Cardiac muscle cell (in vitro differentiated cells and primary cell): ENCODE results near the gene TSPAN6. TPM values are rescaled to one million over a fixed set of nuclear protein-coding genes. Genes with fewer than 3 reads are reported as not detected.

Experiments
- DNase-seq, 2 donors: peaks; one replicate each; pipeline versions ENCODE4 v3.0.0 to v3.0.0-alpha.2; 2010 to 2017; ENCODE audit warnings: low read depth in 1 of 2, low spot score in 1 of 2
- H3K27ac ChIP-seq: fragments of 200-600 bp; sonication (generic); 2 replicates; pipeline ENCODE4 v1.5.1; 2016
- H3K27me3 ChIP-seq: fragments of 200-600 bp; sonication (generic); 2 replicates; pipeline ENCODE4 v1.6.0; 2016; ENCODE audit warnings: control low read depth
- H3K36me3 ChIP-seq: fragments of 200-600 bp; sonication (generic); 2 replicates; pipeline ENCODE4 v1.5.1; 2016; ENCODE audit warnings: control low read depth
- H3K4me1 ChIP-seq: fragments of 200-600 bp; sonication (generic); 2 replicates; pipeline ENCODE4 v1.8.1; 2017; ENCODE audit warnings: low read depth, mild to moderate bottlenecking, mixed run types
- H3K4me3 ChIP-seq: fragments of 200-600 bp; sonication (generic); 2 replicates; pipeline ENCODE4 v1.5.1; 2016; ENCODE audit warnings: mild to moderate bottlenecking
- H3K9me3 ChIP-seq: fragments of 200-600 bp; sonication (generic); 2 replicates; pipeline ENCODE4 v1.5.1; 2017; ENCODE audit warnings: low read depth, mild to moderate bottlenecking, control low read depth
- CTCF ChIP-seq: IDR thresholded peaks from 2 replicates; pipeline ENCODE4 v1.5.1; 2012; ENCODE audit warnings: low read depth, mild to moderate bottlenecking, low read length
- polyA plus RNA-seq: library from polyadenylated mRNA; unstranded; fragments of >200 nt; fragmentation: Nextera tagmentation; extraction: Ambion mirVana; gene quantifications from 2 replicates; pipeline ENCODE4 v1.2.1, GENCODE V29; 2016
- total RNA-seq: library from RNA; depleted of rRNA; stranded (reverse); fragments of >200 nt; gene quantifications from 2 replicates; pipeline ENCODE4 v1.2.3, GENCODE V29; 2016

Gene TSPAN6
- total and polyA plus RNA-seq, 2 experiments from 2014 or later, result 57.8 to 196 TPM

GRCh38 chrX:100609591-100609990 is 27.0 kb downstream of the TSPAN6 start:
- Histone ChIP-seq H3K9me3 (no peaks in the 10 kb centered on the region), H3K4me3 (no peak overlapping the region), H3K4me1 (peaks cover 8% of the 10 kb centered on the region), H3K27me3 (no peaks in the 10 kb centered on the region), H3K27ac (no peak overlapping the region), H3K36me3 (no peaks in the 10 kb centered on the region)
- DNase-seq, result no peak
- TF ChIP-seq CTCF, result no peak

GRCh38 chrX:100606753-100607152 is 29.9 kb downstream of the TSPAN6 start:
- no peak for DNase-seq
- TF ChIP-seq CTCF, result no peak
- peaks cover 8% of the 10 kb centered on the region for H3K4me1 ChIP-seq
- no peaks in the 10 kb centered on the region for H3K9me3 ChIP-seq
- H3K27me3 ChIP-seq, result no peaks in the 10 kb centered on the region
- no peak overlapping the region for H3K27ac ChIP-seq
- no peak overlapping the region for H3K4me3 ChIP-seq
- H3K36me3 ChIP-seq, result no peaks in the 10 kb centered on the region

GRCh38 chrX:100600758-100601157 is 35.8 kb downstream of the TSPAN6 start:
- Histone ChIP-seq H3K4me1 (peaks cover 21% of the 10 kb centered on the region), H3K27ac (no peak overlapping the region), H3K27me3 (no peaks in the 10 kb centered on the region), H3K4me3 (no peak overlapping the region), H3K9me3 (no peaks in the 10 kb centered on the region), H3K36me3 (no peaks in the 10 kb centered on the region)
- TF ChIP-seq CTCF, result no peak
- no peak for DNase-seq

- Histone ChIP-seq H3K9me3 (no peaks in the 10 kb centered on the region), H3K36me3 (no peaks in the 10 kb centered on the region), H3K27me3 (no peaks in the 10 kb centered on the region), H3K4me1 (peaks cover 17% of the 10 kb centered on the region), H3K4me3 (no peak overlapping the region), H3K27ac (no peak overlapping the region)
- TF ChIP-seq CTCF, result no peak
- DNase-seq, result no peak
These were observed 36.3 kb downstream of the TSPAN6 start for GRCh38 chrX:100600340-100600739.

- DNase-seq, result no peak
- Histone ChIP-seq H3K9me3 (no peaks in the 10 kb centered on the region), H3K36me3 (no peaks in the 10 kb centered on the region), H3K27ac (no peak overlapping the region), H3K27me3 (no peaks in the 10 kb centered on the region), H3K4me3 (no peak overlapping the region), H3K4me1 (peaks cover 15% of the 10 kb centered on the region)
- TF ChIP-seq CTCF, result no peak
These were observed 37.1 kb downstream of the TSPAN6 start for GRCh38 chrX:100599456-100599855.

GRCh38 chrX:100596601-100597000 is 40.0 kb downstream of the TSPAN6 start:
- Histone ChIP-seq H3K4me3 (no peak overlapping the region), H3K36me3 (no peaks in the 10 kb centered on the region), H3K27ac (peak overlapping the region; percentile 3), H3K9me3 (no peaks in the 10 kb centered on the region), H3K27me3 (no peaks in the 10 kb centered on the region), H3K4me1 (peaks cover 15% of the 10 kb centered on the region)
- no peak for TF ChIP-seq CTCF
- peak in 1 of 2 donors; percentile 35 for DNase-seq
